ENCODE measurements around the gene SLC16A9.

The SLC16A9 gene

GRCh38 chr10:59705931-59706330 lies 3.7 kb downstream of the SLC16A9 start:
- Mint-ChIP-seq H3K36me3 (peaks cover 2% of the 10 kb centered on the region), H3K9me3 (no peaks in the 10 kb centered on the region), H3K4me1 (peaks cover 2% of the 10 kb centered on the region), H3K27me3 (peaks cover 23% of the 10 kb centered on the region), H3K27ac (no peak overlapping the region), H3K4me3 (no peak overlapping the region)
- DNase-seq (ENCODE audit: low spot score in 2 of 2) (no peak), ATAC-seq (ENCODE audit: low read depth) (no peak)

DNA sequence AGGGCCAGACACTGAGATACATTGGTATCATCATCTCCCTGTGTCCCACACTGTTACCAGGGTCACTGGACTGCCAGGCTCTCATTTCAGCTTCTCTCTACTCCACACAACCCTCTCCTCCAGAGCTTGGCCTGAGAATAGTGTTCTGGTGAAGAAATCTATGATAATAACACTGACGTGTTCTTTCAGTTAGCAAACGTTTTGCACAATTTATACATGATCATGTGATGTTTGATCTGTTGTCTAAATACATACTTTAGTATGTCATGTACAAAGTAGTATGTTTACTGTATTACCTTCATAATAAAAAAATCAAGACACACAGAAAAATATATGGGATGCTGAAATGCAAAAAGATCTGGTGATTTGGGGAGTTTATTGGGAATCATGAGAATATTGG lies 5.0 kb downstream of the SLC16A9 start:
- no peak for DNase-seq (ENCODE audit: low spot score in 2 of 2)
- Mint-ChIP-seq H3K4me3 (no peak overlapping the region), H3K9me3 (no peaks in the 10 kb centered on the region), H3K27ac (no peak overlapping the region), H3K27me3 (peaks cover 21% of the 10 kb centered on the region), H3K36me3 (peaks cover 2% of the 10 kb centered on the region), H3K4me1 (peaks cover 1% of the 10 kb centered on the region)
- no peak for ATAC-seq (ENCODE audit: low read depth)

- no peak for DNase-seq (ENCODE audit: low spot score in 2 of 2)
- H3K27ac Mint-ChIP-seq: no peak overlapping the region
- peaks cover 2% of the 10 kb centered on the region for H3K36me3 Mint-ChIP-seq
- H3K4me1 Mint-ChIP-seq: no peaks in the 10 kb centered on the region
- H3K9me3 Mint-ChIP-seq: no peaks in the 10 kb centered on the region
- H3K27me3 Mint-ChIP-seq: peaks cover 19% of the 10 kb centered on the region
- no peak for ATAC-seq (ENCODE audit: low read depth)
- H3K4me3 Mint-ChIP-seq: no peak overlapping the region
Measured at GRCh38 chr10:59702347-59702746, 7.3 kb downstream of the SLC16A9 start.

GRCh38 chr10:59700709-59701108 lies 8.9 kb downstream of the SLC16A9 start:
- DNase-seq (ENCODE audit: low spot score in 2 of 2) (no peak), ATAC-seq (ENCODE audit: low read depth) (no peak)
- Mint-ChIP-seq H3K9me3 (no peaks in the 10 kb centered on the region), H3K27ac (no peak overlapping the region), H3K4me3 (no peak overlapping the region), H3K4me1 (no peaks in the 10 kb centered on the region), H3K27me3 (peaks cover 13% of the 10 kb centered on the region), H3K36me3 (no peaks in the 10 kb centered on the region)

DNA sequence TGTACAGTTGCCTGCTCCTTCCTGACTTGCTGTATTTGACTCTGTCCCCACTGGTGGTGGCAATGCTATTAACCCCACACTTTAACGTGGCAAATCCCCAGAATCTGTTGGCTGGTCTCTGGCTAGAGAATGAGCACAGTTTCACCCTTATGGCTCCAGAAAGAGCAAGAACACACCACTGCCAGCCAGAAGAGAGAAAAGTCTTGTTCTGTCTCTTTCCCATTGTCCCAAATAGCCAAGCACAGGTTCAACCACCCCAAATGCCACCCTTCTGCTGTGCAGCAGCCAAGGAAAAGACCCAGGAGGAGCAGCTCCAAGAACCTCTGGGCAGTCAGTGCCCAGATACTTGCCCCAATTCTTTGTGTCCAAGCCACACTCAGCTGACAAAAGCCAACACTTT lies 11.3 kb downstream of the SLC16A9 start:
- Mint-ChIP-seq H3K9me3 (no peaks in the 10 kb centered on the region), H3K27me3 (peaks cover 10% of the 10 kb centered on the region), H3K4me3 (no peak overlapping the region), H3K27ac (no peak overlapping the region), H3K4me1 (no peaks in the 10 kb centered on the region), H3K36me3 (no peaks in the 10 kb centered on the region)
- DNase-seq (ENCODE audit: low spot score in 2 of 2) (no peak), ATAC-seq (ENCODE audit: low read depth) (no peak)

- Mint-ChIP-seq H3K36me3 (no peaks in the 10 kb centered on the region), H3K9me3 (no peaks in the 10 kb centered on the region), H3K27ac (no peak overlapping the region), H3K4me3 (no peak overlapping the region), H3K27me3 (peaks cover 2% of the 10 kb centered on the region), H3K4me1 (no peaks in the 10 kb centered on the region)
- no peak for ATAC-seq (ENCODE audit: low read depth)
- no peak for DNase-seq (ENCODE audit: low spot score in 2 of 2)
Measured at GRCh38 chr10:59695637-59696036, 14.0 kb downstream of the SLC16A9 start.

GRCh38 chr10:59694936-59695335 lies 14.7 kb downstream of the SLC16A9 start:
- DNase-seq (ENCODE audit: low spot score in 2 of 2) (no peak), ATAC-seq (ENCODE audit: low read depth) (no peak)
- Mint-ChIP-seq H3K9me3 (no peaks in the 10 kb centered on the region), H3K4me3 (no peak overlapping the region), H3K36me3 (no peaks in the 10 kb centered on the region), H3K4me1 (no peaks in the 10 kb centered on the region), H3K27ac (no peak overlapping the region), H3K27me3 (peaks cover 6% of the 10 kb centered on the region)

GRCh38 chr10:59692113-59692512 lies 17.5 kb downstream of the SLC16A9 start:
- H3K27me3 Mint-ChIP-seq: peaks cover 4% of the 10 kb centered on the region
- DNase-seq (ENCODE audit: low spot score in 2 of 2): no peak
- no peak overlapping the region for H3K27ac Mint-ChIP-seq
- no peak overlapping the region for H3K4me3 Mint-ChIP-seq
- H3K4me1 Mint-ChIP-seq: no peaks in the 10 kb centered on the region
- H3K36me3 Mint-ChIP-seq: no peaks in the 10 kb centered on the region
- H3K9me3 Mint-ChIP-seq: no peaks in the 10 kb centered on the region
- no peak for ATAC-seq (ENCODE audit: low read depth)

- Mint-ChIP-seq H3K36me3 (no peaks in the 10 kb centered on the region), H3K4me1 (no peaks in the 10 kb centered on the region), H3K27me3 (peaks cover 4% of the 10 kb centered on the region), H3K9me3 (no peaks in the 10 kb centered on the region), H3K27ac (no peak overlapping the region), H3K4me3 (no peak overlapping the region)
- no peak for DNase-seq (ENCODE audit: low spot score in 2 of 2)
- peak; percentile 38 for ATAC-seq (ENCODE audit: low read depth)
Measured at GRCh38 chr10:59688921-59689351, 20.7 kb downstream of the SLC16A9 start.

DNA sequence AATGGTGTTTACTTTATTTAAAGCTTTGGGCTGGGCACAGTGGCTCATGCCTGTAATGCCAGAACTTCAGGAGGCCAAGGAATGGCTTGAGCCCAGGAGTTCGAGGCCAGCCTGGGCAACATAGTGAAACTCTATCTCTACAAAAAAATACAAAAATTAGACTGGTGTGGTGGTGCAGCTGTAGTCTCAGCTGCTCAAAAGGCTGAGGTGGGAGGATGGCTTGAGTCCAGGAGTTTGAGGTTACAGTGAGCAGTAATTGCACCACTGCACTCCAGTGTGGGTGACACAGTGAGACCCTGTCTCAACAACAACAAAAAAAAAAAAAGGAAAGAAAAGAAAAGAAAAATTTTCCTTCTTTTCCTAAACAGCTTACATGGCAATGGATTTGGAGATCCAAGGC lies 22.0 kb downstream of the SLC16A9 start:
- Mint-ChIP-seq H3K9me3 (no peaks in the 10 kb centered on the region), H3K27me3 (peaks cover 4% of the 10 kb centered on the region)
- no peak for DNase-seq (ENCODE audit: low spot score in 2 of 2)

GRCh38 chr10:59684006-59684405 lies 25.6 kb downstream of the SLC16A9 start:
- H3K4me1 Mint-ChIP-seq: no peaks in the 10 kb centered on the region
- no peak overlapping the region for H3K27ac Mint-ChIP-seq
- H3K9me3 Mint-ChIP-seq: peaks cover 2% of the 10 kb centered on the region
- no peak for DNase-seq (ENCODE audit: low spot score in 2 of 2)
- peaks cover 1% of the 10 kb centered on the region for H3K27me3 Mint-ChIP-seq
- H3K36me3 Mint-ChIP-seq: no peaks in the 10 kb centered on the region
- no peak overlapping the region for H3K4me3 Mint-ChIP-seq
- no peak for ATAC-seq (ENCODE audit: low read depth)

More for the DNA sequence above, 22.0 kb downstream of the SLC16A9 start:
- H3K36me3 Mint-ChIP-seq: no peaks in the 10 kb centered on the region
- H3K27ac Mint-ChIP-seq: no peak overlapping the region
- no peak overlapping the region for H3K4me3 Mint-ChIP-seq
- no peaks in the 10 kb centered on the region for H3K4me1 Mint-ChIP-seq
- no peak for ATAC-seq (ENCODE audit: low read depth)

- no peaks in the 10 kb centered on the region for H3K36me3 Mint-ChIP-seq
- peaks cover 1% of the 10 kb centered on the region for H3K27me3 Mint-ChIP-seq
- no peak overlapping the region for H3K4me3 Mint-ChIP-seq
- DNase-seq (ENCODE audit: low spot score in 2 of 2) (no peak), ATAC-seq (ENCODE audit: low read depth) (no peak)
- H3K4me1 Mint-ChIP-seq: peaks cover 2% of the 10 kb centered on the region
- peaks cover 2% of the 10 kb centered on the region for H3K9me3 Mint-ChIP-seq
- no peak overlapping the region for H3K27ac Mint-ChIP-seq
Measured at GRCh38 chr10:59682986-59683937, 26.4 kb downstream of the SLC16A9 start.

GRCh38 chr10:59680199-59680598 lies 29.5 kb downstream of the SLC16A9 start:
- Mint-ChIP-seq H3K4me1 (peaks cover 2% of the 10 kb centered on the region), H3K9me3 (peaks cover 2% of the 10 kb centered on the region), H3K27me3 (peaks cover 1% of the 10 kb centered on the region), H3K36me3 (no peaks in the 10 kb centered on the region), H3K4me3 (no peak overlapping the region), H3K27ac (no peak overlapping the region)
- no peak for ATAC-seq (ENCODE audit: low read depth)
- DNase-seq (ENCODE audit: low spot score in 2 of 2): no peak

DNA sequence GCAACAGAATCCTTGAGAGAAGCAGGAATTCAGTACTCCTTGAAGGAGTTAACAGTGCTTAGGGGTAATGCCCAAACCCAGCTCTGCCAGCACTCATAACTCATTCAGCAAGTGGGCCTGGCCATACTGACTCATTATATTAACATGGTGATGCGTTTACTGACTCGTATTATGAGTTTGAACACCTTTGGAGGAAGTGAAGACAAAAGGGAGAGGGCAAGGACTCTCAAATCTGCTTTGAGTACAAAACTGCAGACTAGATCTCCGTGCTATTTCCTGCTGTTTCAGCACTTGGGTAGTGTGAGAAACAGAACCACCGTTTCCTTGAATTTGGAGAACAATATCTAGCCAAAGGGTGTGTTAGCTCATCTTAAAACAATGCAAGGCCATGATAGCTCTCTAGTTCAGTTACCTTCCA lies 30.8 kb downstream of the SLC16A9 start:
- Mint-ChIP-seq H3K4me3 (no peak overlapping the region), H3K4me1 (peaks cover 2% of the 10 kb centered on the region), H3K36me3 (no peaks in the 10 kb centered on the region), H3K27ac (no peak overlapping the region), H3K9me3 (peaks cover 2% of the 10 kb centered on the region), H3K27me3 (peaks cover 1% of the 10 kb centered on the region)
- ATAC-seq (ENCODE audit: low read depth): no peak
- DNase-seq (ENCODE audit: low spot score in 2 of 2): no peak

Measured in memory B cell (primary cell).